Vagina (tissue), 2 donors: Measurements from ENCODE around the gene SPTLC1.

Experiments
- POLR2A ChIP-seq, 2 donors: fragments of 450-650 bp; IDR thresholded peaks; one replicate each; pipeline ENCODE4 v1.6.1; 2017; ENCODE audit warnings: antibody characterized with exemption in 2 of 2, mild to moderate bottlenecking in 2 of 2, moderate library complexity in 2 of 2
- TF ChIP-seq, protein P1 (sequence below), 3 experiments: fragments of 450-650 bp in 2 of 3; fragments of 200-600 bp in 1 of 3; sonication (generic) in 1 of 3; IDR thresholded peaks; one replicate each; pipeline ENCODE4 v1.5.1; 2017 to 2019; ENCODE audit warnings: antibody characterized with exemption in 3 of 3, mild to moderate bottlenecking in 2 of 3, moderate library complexity in 2 of 3

- TF ChIP-seq, protein P1, sequence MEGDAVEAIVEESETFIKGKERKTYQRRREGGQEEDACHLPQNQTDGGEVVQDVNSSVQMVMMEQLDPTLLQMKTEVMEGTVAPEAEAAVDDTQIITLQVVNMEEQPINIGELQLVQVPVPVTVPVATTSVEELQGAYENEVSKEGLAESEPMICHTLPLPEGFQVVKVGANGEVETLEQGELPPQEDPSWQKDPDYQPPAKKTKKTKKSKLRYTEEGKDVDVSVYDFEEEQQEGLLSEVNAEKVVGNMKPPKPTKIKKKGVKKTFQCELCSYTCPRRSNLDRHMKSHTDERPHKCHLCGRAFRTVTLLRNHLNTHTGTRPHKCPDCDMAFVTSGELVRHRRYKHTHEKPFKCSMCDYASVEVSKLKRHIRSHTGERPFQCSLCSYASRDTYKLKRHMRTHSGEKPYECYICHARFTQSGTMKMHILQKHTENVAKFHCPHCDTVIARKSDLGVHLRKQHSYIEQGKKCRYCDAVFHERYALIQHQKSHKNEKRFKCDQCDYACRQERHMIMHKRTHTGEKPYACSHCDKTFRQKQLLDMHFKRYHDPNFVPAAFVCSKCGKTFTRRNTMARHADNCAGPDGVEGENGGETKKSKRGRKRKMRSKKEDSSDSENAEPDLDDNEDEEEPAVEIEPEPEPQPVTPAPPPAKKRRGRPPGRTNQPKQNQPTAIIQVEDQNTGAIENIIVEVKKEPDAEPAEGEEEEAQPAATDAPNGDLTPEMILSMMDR (IDR thresholded peaks at IDR 0.05), result no peak
- TF ChIP-seq POLR2A (IDR thresholded peaks at IDR 0.05), result no peak
These were observed 14.8 kb downstream of the SPTLC1 start for GRCh38 chr9:92100237-92100911.
